HepG2 (cell line): ENCODE results near the gene NEDD1.

Source experiments
- CTCF ChIP-seq: sonication (generic); formaldehyde crosslinking; IDR thresholded peaks from 2 replicates; pipeline ENCODE4 v1.5.0; 2020; ENCODE audit warnings: mild to moderate bottlenecking, missing genetic modification reagents, moderate library complexity
- DZIP1 ChIP-seq: sonication (generic); formaldehyde crosslinking; IDR thresholded peaks from 2 replicates; pipeline ENCODE4 v1.5.0; 2020; ENCODE audit warnings: mild to moderate bottlenecking, missing genetic modification reagents
- FOXK1 ChIP-seq: sonication (generic); formaldehyde crosslinking; IDR thresholded peaks from 2 replicates; pipeline ENCODE4 v1.4.0; 2020; ENCODE audit warnings: low read depth, missing genetic modification reagents, borderline replicate concordance
- MED13 ChIP-seq: sonication (generic); formaldehyde crosslinking; IDR thresholded peaks from 2 replicates; pipeline ENCODE4 v1.5.0; 2020; ENCODE audit warnings: missing genetic modification reagents
- MTA3 ChIP-seq: sonication (generic); formaldehyde crosslinking; IDR thresholded peaks from 2 replicates; pipeline ENCODE4 v1.4.0; 2020; ENCODE audit warnings: missing genetic modification reagents
- MZF1 ChIP-seq: sonication (generic); formaldehyde crosslinking; IDR thresholded peaks from 2 replicates; pipeline ENCODE4 v1.8.1; 2023; ENCODE audit warnings: mild to moderate bottlenecking, missing genetic modification reagents, borderline replicate concordance
- PHF8 ChIP-seq: sonication (generic); formaldehyde crosslinking; IDR thresholded peaks from 2 replicates; pipeline ENCODE4 v1.5.0; 2020; ENCODE audit warnings: missing genetic modification reagents
- SMARCC2 ChIP-seq: fragments of 450-650 bp; IDR thresholded peaks from 2 replicates; pipeline ENCODE4 v1.6.1; 2017; ENCODE audit warnings: antibody characterized with exemption, mild to moderate bottlenecking
- ZNF234 ChIP-seq: sonication (generic); formaldehyde crosslinking; conservative IDR thresholded peaks from 2 replicates; pipeline ENCODE4 v1.5.1; 2020; ENCODE audit warnings: mild to moderate bottlenecking, missing genetic modification reagents
- ZNF589 ChIP-seq: sonication (generic); formaldehyde crosslinking; conservative IDR thresholded peaks from 2 replicates; pipeline ENCODE4 v1.8.0; 2022; ENCODE audit warnings: mild to moderate bottlenecking, moderate library complexity, missing genetic modification reagents

GRCh38 chr12:96861656-96862055 is 45.4 kb upstream of the NEDD1 start:
- no peak for TF ChIP-seq FOXK1 (CRISPR knock-in tag)
- TF ChIP-seq MTA3 (CRISPR knock-in tag) = no peak
- no peak for TF ChIP-seq MZF1 (CRISPR knock-in tag)
- no peak for TF ChIP-seq ZNF234 (CRISPR knock-in tag)
- no peak for TF ChIP-seq CTCF (CRISPR knock-in tag)
- TF ChIP-seq ZNF589 (CRISPR knock-in tag) = no peak
- TF ChIP-seq DZIP1 (CRISPR knock-in tag) = no peak
- TF ChIP-seq MED13 (CRISPR knock-in tag) = no peak
- TF ChIP-seq PHF8 (CRISPR knock-in tag) = no peak
- no peak for TF ChIP-seq SMARCC2
